AG04449 (cell line): ENCODE results near the gene PRKAR2B.

ENCODE experiments used
- CTCF ChIA-PET: fragments of 350-600 bp; formaldehyde crosslinking; extraction: SDS; loops from one replicate; lab custom pipeline; 2021; ENCODE audit warnings: antibody characterized with exemption; lab: Yijun Ruan, JAX
- POLR2A ChIA-PET: fragments of 400-600, 350-600 bp; formaldehyde crosslinking; extraction: SDS; loops from one replicate; lab custom pipeline; 2020; ENCODE audit warnings: antibody characterized with exemption, inconsistent platforms; lab: Yijun Ruan, JAX
- DNase-seq: peaks from one replicate; pipeline ENCODE4 v3.0.0-alpha.2; 2010; ENCODE audit warnings: low read depth, low spot score
- H3K4me3 ChIP-seq: 2 replicates; pipeline ENCODE4 v1.5.1; 2011; ENCODE audit warnings: low read depth, mild to moderate bottlenecking, control low read depth, low read length
- TF ChIP-seq, protein P1 (sequence below): IDR thresholded peaks from one replicate; pipeline ENCODE4 v1.5.1; 2011; ENCODE audit warnings: mild to moderate bottlenecking, moderate library complexity, low read length, control low read depth, inconsistent platforms; ENCODE audit not compliant: insufficient read depth; ENCODE audit errors: missing control alignments

The PRKAR2B gene

DNA sequence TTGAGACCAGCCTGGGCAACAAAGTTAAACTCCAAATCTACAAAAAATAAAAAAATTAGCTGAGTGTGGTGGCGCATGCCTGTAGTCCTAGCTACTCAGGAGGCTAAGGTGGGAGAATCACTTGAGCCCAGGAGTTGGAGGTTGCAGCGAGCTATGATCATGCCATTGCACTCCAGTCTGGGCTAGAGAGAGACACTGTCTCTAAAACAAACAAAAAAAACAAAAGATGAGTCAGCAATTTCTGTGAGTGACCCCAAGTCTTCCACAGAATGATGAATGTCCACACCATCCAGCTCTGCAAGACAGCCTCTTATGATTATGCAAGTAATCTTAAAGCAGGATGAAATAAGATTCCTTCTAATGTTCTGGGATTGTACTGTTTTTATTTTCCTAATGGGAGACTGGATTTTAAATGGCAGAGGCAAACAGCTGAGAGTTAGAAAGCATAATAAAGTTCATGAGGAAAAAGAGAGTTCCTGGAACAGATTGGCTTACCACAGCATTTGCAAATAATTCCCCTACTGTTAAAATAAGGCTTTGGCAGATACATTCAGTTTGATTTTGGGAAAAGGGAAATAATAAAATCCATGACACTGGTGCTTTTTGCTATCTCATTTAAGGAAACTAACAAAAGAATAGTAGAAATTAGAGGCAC lies 18.9 kb upstream of the PRKAR2B start:
- DNase-seq = no peak
- POLR2A ChIA-PET = no interaction called here
- H3K4me3 ChIP-seq = no peak overlapping the region
- TF ChIP-seq, protein P1, sequence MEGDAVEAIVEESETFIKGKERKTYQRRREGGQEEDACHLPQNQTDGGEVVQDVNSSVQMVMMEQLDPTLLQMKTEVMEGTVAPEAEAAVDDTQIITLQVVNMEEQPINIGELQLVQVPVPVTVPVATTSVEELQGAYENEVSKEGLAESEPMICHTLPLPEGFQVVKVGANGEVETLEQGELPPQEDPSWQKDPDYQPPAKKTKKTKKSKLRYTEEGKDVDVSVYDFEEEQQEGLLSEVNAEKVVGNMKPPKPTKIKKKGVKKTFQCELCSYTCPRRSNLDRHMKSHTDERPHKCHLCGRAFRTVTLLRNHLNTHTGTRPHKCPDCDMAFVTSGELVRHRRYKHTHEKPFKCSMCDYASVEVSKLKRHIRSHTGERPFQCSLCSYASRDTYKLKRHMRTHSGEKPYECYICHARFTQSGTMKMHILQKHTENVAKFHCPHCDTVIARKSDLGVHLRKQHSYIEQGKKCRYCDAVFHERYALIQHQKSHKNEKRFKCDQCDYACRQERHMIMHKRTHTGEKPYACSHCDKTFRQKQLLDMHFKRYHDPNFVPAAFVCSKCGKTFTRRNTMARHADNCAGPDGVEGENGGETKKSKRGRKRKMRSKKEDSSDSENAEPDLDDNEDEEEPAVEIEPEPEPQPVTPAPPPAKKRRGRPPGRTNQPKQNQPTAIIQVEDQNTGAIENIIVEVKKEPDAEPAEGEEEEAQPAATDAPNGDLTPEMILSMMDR = no peak
- CTCF ChIA-PET = interaction anchor here (1.2 kb wide), 1 partner anchor 78 kb away, joined by 4 read pairs; no protein-coding TSS in a partner anchor

DNA sequence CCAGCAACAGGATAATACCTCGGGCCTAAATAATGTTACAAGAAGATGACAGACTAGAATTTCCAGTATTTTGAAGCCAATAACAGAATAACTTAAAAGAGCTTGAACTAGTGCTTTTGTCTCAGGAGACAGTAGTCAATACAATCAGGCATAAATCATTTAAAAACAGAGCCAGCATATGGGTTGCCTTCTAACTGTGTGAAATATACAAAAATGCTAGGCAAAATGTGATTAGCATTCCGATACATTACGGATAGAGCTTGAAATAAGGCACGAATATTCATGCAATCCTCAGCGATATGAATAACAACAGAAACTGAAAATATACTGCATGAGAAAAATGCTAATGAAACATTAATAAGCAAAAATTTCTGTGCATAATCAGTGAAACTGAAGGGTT lies 18.3 kb upstream of the PRKAR2B start:
- TF ChIP-seq, protein P1 = no peak
- ChIA-PET POLR2A (no interaction called here), CTCF (no interaction called here)
- H3K4me3 ChIP-seq = no peak overlapping the region
- DNase-seq = no peak

DNA sequence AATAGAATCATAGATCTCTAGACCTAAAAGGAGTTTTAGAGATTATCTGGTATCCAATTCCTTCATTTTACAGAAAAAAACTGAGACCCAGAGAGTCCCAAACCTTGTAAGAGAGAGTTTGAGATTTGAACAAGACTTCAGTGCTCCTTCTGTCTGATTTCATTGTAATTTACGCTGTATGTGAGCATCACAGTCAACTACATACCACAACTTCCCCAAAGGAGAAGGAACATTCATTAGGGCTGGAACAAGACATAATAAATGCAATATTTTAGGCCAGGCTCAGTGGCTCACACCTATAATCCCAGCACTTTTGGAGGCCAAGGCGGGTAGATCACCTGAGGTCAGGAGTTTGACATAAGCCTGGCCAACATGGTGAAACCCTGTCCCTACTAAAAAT lies 17.3 kb upstream of the PRKAR2B start:
- no peak for DNase-seq
- H3K4me3 ChIP-seq = no peak overlapping the region
- CTCF ChIA-PET = no interaction called here
- POLR2A ChIA-PET = no interaction called here
- TF ChIP-seq, protein P1 = no peak

DNA sequence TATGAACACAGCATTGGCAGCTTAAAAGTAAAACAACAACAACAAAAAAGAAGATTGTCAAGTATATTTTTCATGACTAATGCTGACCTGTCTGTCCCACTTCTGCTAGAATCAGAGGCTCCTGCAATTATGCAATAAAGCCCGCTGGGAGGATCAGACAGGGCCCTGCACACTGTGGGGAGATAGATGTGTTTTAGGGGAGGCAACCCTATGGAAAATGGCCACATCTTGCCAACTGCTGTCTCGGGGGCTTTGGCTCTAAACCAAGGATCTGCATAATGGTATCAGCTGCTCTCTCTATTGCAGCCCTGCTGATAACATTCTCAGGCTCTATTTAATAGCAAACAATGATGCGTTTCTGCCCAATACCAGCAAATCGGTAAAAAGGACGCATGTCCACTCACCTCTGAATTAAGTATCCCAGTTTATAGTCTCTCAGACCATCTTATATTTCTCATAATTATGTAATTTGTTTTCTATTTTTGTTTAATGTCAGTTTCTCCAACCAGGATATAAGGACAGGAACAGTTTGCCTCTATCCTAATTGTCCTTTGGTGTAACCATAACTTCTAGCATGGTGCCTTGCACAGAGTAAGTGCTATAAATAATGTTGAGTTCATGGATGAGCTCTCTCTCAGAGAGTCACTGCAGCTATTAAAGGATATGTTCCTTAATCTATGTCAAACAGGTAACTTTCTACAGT lies 15.3 kb upstream of the PRKAR2B start:
- POLR2A ChIA-PET = no interaction called here
- TF ChIP-seq, protein P1 = no peak
- CTCF ChIA-PET = interaction anchor here (0.7 kb wide), 1 partner anchor 82 kb away, joined by 3 read pairs; no protein-coding TSS in a partner anchor

DNA sequence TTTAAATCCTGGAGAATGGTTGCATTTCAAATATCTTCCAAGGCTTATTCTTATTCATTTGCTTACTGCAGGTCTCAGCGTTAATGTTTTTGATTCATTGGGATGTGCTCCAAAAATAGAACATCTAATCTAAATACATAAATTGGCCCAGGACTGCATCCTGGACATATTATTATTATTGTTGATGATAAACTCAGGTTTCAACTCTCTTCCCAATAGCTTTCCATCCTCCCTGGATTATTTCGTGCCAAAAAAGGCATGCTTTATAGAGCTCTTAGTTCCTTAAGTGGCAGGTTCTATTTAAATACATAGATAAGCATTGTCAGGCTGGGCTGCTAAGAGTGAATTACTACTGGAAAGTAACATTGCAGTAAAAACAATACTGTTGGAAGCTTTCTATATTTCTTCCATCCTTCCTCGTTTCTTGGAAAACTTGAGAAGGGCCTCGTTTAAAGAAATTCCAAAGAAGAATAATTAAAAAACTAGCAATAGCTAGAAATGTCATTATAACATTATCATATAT lies 14.7 kb upstream of the PRKAR2B start:
- ChIA-PET CTCF (interaction anchor here (0.7 kb wide), 1 partner anchor 82 kb away, joined by 3 read pairs; no protein-coding TSS in a partner anchor), POLR2A (no interaction called here)
- TF ChIP-seq, protein P1 = no peak
- H3K4me3 ChIP-seq = no peak overlapping the region
- no peak for DNase-seq

More for the DNA sequence above, 15.3 kb upstream of the PRKAR2B start:
- no peak overlapping the region for H3K4me3 ChIP-seq
- no peak for DNase-seq

DNA sequence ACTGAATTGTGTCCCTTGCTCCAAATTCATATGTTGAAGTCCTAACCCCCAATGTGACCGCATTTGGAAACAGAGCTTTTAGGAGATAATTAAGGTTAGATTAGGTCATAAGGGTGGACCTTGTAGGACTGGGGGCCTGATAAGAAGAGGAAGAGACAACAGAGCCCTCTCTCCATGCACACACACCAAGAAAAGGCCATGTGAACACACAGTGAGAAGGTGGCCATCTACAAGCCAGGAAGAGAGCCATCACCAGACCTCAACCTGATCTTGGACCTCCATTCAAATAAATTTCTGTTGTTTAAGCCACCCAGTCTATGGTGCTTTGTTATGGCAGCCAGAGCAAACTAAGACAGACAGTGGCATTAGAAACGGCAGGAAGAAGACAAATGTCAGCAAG lies 12.5 kb upstream of the PRKAR2B start:
- CTCF ChIA-PET = no interaction called here
- no peak for DNase-seq
- POLR2A ChIA-PET = no interaction called here
- TF ChIP-seq, protein P1 = no peak
- H3K4me3 ChIP-seq = no peak overlapping the region
